GM19395 (cell line): ENCODE results near the gene ANKS4B.
"Not testable (repeated sequence)": the region's sequence is repeated elsewhere in the genome, so short reads cannot be mapped to it uniquely, and the experiment has no call there.

ENCODE experiments used
- ATAC-seq: cut with Tn5 transposase; IDR thresholded peaks from one replicate; pipeline ENCODE4 v1.9.1; 2021; ENCODE audit warnings: mild to moderate bottlenecking, moderate library complexity; ENCODE audit not compliant: unreplicated experiment

Gene ANKS4B

DNA sequence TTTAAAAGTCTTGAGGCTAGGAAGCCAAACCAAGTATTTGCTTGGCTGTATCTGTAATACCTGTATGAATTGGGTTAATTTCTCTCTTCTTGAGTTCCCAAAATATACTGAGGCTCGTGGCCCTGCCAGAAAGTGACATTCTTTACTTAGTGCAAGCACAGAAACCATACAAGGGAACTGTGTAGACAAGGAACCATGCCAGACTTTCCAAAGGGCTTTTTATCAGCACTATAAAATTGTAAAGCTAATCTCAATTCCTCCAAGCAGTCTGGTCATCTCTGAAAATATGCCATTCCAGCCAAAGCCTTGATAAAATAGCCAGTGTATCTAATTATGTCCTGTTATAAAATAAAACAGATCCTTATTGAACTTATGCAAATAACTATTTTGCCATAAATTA is 51.8 kb downstream of the ANKS4B start:
- ATAC-seq: no peak

- not testable (repeated sequence) for ATAC-seq
Observed at GRCh38 chr16:21289789-21290188, 56.3 kb downstream of the ANKS4B start.

- peak; percentile 56 for ATAC-seq
Observed at GRCh38 chr16:21300309-21301167, 67.0 kb downstream of the ANKS4B start.

DNA sequence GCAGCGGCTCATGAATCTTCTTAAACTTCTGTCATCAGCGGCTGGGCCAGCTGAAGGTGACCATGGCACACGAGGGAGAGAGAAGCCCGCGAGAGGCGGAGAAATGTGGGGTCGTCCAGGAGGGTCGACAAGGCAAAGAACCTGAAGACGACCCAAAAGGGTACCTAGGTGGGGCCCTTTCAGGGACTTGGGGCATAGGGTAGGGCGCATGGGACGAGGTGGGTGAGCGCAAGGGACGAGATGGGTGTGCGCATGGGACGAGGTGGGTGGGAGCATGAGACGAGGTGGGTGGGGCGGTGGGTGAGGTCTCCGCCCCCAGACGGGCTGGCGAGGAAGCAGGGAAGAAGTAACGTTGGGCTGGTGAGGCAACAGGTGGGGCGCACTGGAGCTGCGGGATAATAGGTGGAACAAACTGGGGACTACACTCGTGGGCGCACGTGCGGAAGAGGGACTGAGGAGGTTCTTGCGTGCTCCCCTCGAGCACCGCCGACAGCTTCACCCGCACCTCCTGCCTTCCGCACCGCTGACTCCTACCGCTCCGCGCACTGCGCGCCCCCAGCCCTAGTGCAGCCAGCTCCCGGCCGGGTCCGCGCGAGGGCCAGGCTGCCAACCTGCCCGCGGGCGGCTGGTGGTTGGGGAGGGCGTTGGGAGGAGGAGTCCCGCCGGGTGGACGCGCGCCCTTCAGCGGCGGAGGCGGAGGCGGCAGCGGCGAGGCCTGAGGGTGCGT is 67.8 kb downstream of the ANKS4B start:
- ATAC-seq: peak; percentile 71

DNA sequence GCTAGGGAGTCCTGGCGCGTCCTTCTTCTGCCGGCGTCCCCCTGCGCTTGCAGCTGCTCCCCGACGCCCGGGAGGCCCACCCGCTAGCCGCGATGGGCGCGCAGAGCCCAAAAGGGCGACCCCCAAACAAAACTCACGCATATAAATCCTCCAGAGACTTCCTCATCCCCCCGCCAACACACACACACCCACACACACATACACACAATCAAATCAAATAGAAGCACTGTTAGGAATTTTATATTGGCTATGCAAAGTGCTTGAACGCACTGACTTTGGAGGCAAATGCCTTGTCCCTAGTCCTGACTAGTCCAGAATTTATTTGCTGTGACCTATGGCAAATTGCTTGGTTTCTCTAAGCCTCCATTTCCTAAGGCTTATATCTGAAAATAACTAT is 68.4 kb downstream of the ANKS4B start:
- ATAC-seq: no peak

- ATAC-seq: no peak
Observed at GRCh38 chr16:21302454-21302853, 69.0 kb downstream of the ANKS4B start.

- ATAC-seq: no peak
Observed at GRCh38 chr16:21302898-21303528, 69.5 kb downstream of the ANKS4B start.
